H1 (cell line): ENCODE results near the gene LCN2. TPM values are rescaled to one million over a fixed set of nuclear protein-coding genes. Genes with fewer than 3 reads are reported as not detected.

Experiments used
- CTCF ChIA-PET: fragments of 300-600 bp; sonication (Branson Sonifier 250); formaldehyde crosslinking; loops from one replicate; lab custom pipeline; 2021; ENCODE audit not compliant: partially characterized antibody; lab: Charles Lee
- POLR2A ChIA-PET: fragments of 300-600 bp; sonication (Branson Sonifier 250); formaldehyde crosslinking; loops from one replicate; lab custom pipeline; 2021; ENCODE audit warnings: inconsistent platforms; ENCODE audit not compliant: partially characterized antibody; lab: Charles Lee
- DNase-seq, 2 experiments: peaks; one replicate each; pipeline versions ENCODE4 v3.0.0 to v3.0.0-alpha.2; 2010 to 2022; ENCODE audit warnings: low spot score in 2 of 2, low read depth in 1 of 2, mixed read lengths in 1 of 2
- FAIRE-seq: peaks from 2 replicates; lab custom pipeline; 2011; peaks lifted over from hg19 to GRCh38; lab: Jason Lieb, UNC
- H2AFZ ChIP-seq: 2 replicates; pipeline ENCODE4 v1.8.1; 2012; ENCODE audit warnings: low read length, inconsistent platforms
- H2AK5ac ChIP-seq: 2 replicates; pipeline ENCODE4 v1.6.1; 2013; ENCODE audit warnings: low read depth, low read length
- H2BK120ac ChIP-seq: replicated peaks from 2 replicates; pipeline ENCODE3; 2013; ENCODE audit warnings: low read depth, low read length, inconsistent platforms
- H2BK12ac ChIP-seq: 2 replicates; pipeline ENCODE4 v1.6.1; 2013; ENCODE audit warnings: low read depth, low read length
- H2BK15ac ChIP-seq: 2 replicates; pipeline ENCODE4 v1.6.1; 2013; ENCODE audit warnings: low read length
- H2BK20ac ChIP-seq: 2 replicates; pipeline ENCODE4 v1.6.1; 2013; ENCODE audit warnings: low read length
- H2BK5ac ChIP-seq: 2 replicates; pipeline ENCODE4 v1.6.1; 2013; ENCODE audit warnings: low read depth, low read length
- H3K14ac ChIP-seq: 2 replicates; pipeline ENCODE4 v1.6.1; 2013; ENCODE audit warnings: inconsistent platforms; ENCODE audit not compliant: insufficient read length
- H3K18ac ChIP-seq: 2 replicates; pipeline ENCODE4 v1.6.1; 2013; ENCODE audit warnings: low read length; ENCODE audit errors: extremely low read depth
- H3K23ac ChIP-seq: 2 replicates; pipeline ENCODE4 v1.6.1; 2013; ENCODE audit warnings: inconsistent platforms; ENCODE audit not compliant: insufficient read length
- H3K23me2 ChIP-seq: 2 replicates; pipeline ENCODE4 v1.6.1; 2013; ENCODE audit warnings: low read depth, low read length
- H3K27ac ChIP-seq: 2 replicates; pipeline ENCODE4 v1.6.1; 2011; ENCODE audit warnings: low read depth, low read length, inconsistent platforms
- H3K27me3 ChIP-seq, 4 experiments: replicated peaks in 1 of 4; 1 replicate in 1 of 4; 2 replicates in 3 of 4; pipeline versions ENCODE4 v1.6.1 to v1.8.1; 2011 to 2013; ENCODE audit warnings: low read length in 3 of 4, mild to moderate bottlenecking in 3 of 4, inconsistent platforms in 2 of 4, mixed read lengths in 2 of 4, moderate library complexity in 1 of 4; ENCODE audit not compliant: control insufficient read depth in 3 of 4, insufficient read depth in 3 of 4; ENCODE audit errors: extremely low read depth in 1 of 4
- H3K36me3 ChIP-seq, 4 experiments: 2 replicates each; pipeline versions ENCODE4 v1.6.1 to v1.8.1; 2011 to 2013; ENCODE audit warnings: mild to moderate bottlenecking in 4 of 4, low read length in 3 of 4, moderate library complexity in 2 of 4, control low read depth in 1 of 4, inconsistent platforms in 1 of 4; ENCODE audit not compliant: insufficient read depth in 4 of 4, control insufficient read depth in 2 of 4
- H3K4ac ChIP-seq: replicated peaks from 2 replicates; pipeline ENCODE3; 2013; ENCODE audit warnings: low read length, low read depth, mixed read lengths, inconsistent platforms; ENCODE audit not compliant: insufficient read length
- H3K4me1 ChIP-seq, 4 experiments: replicated peaks in 1 of 4; 1 replicate in 1 of 4; 2 replicates in 3 of 4; pipeline versions ENCODE4 v1.6.1 to v1.8.1; 2011 to 2013; ENCODE audit warnings: low read length in 3 of 4, inconsistent platforms in 2 of 4, mixed read lengths in 1 of 4; ENCODE audit not compliant: insufficient read depth in 4 of 4, control insufficient read depth in 3 of 4
- H3K4me2 ChIP-seq, 2 experiments: 2 replicates each; pipeline versions ENCODE4 v1.6.1 to v1.8.1; 2011 to 2013; ENCODE audit warnings: low read depth in 2 of 2, low read length in 2 of 2, control low read depth in 1 of 2, inconsistent platforms in 1 of 2, mild to moderate bottlenecking in 1 of 2; ENCODE audit not compliant: insufficient read depth in 1 of 2
- H3K4me3 ChIP-seq, 4 experiments: fragments of 200-600, 300-600 bp in 1 of 4; sonication (generic), shearing (Covaris generic), sonication (Bioruptor Twin) in 1 of 4; 2 replicates each; pipeline versions ENCODE4 v1.5.1 to v1.8.1; 2011 to 2016; ENCODE audit warnings: low read length in 4 of 4, low read depth in 3 of 4, control low read depth in 2 of 4, inconsistent platforms in 2 of 4, mild to moderate bottlenecking in 2 of 4, mixed read lengths in 1 of 4, moderate library complexity in 1 of 4; ENCODE audit not compliant: insufficient read depth in 2 of 4; ENCODE audit errors: extremely low read depth in 1 of 4
- H3K56ac ChIP-seq: replicated peaks from 2 replicates; pipeline ENCODE3; 2013; ENCODE audit warnings: low read depth, mild to moderate bottlenecking, mixed read lengths, low read length, inconsistent platforms; ENCODE audit not compliant: insufficient read length
- H3K79me1 ChIP-seq: 2 replicates; pipeline ENCODE4 v1.6.1; 2013; ENCODE audit warnings: low read depth, low read length, control low read depth
- H3K79me2 ChIP-seq, 2 experiments: 2 replicates each; pipeline versions ENCODE4 v1.6.1 to v1.8.1; 2012 to 2013; ENCODE audit warnings: low read length in 2 of 2, mild to moderate bottlenecking in 2 of 2, inconsistent platforms in 1 of 2; ENCODE audit not compliant: insufficient read depth in 2 of 2, control insufficient read depth in 1 of 2
- H3K9ac ChIP-seq, 4 experiments: replicated peaks in 1 of 4; 1 replicate in 1 of 4; 2 replicates in 3 of 4; pipeline versions ENCODE4 v1.6.1 to v1.8.1; 2011 to 2013; ENCODE audit warnings: low read depth in 3 of 4, low read length in 3 of 4, control low read depth in 2 of 4, mild to moderate bottlenecking in 2 of 4, moderate library complexity in 2 of 4, inconsistent platforms in 1 of 4; ENCODE audit errors: extremely low read depth in 1 of 4
- H3K9me3 ChIP-seq, 2 experiments: 2 replicates each; pipeline versions ENCODE4 v1.6.1 to v1.8.1; 2012 to 2013; ENCODE audit warnings: mild to moderate bottlenecking in 2 of 2, moderate library complexity in 2 of 2, control low read depth in 1 of 2, inconsistent platforms in 1 of 2, low read depth in 1 of 2, low read length in 1 of 2, mixed read lengths in 1 of 2; ENCODE audit not compliant: insufficient read depth in 2 of 2
- H4K20me1 ChIP-seq, 2 experiments: replicated peaks in 1 of 2; 2 replicates each; pipeline versions ENCODE3 to v1.8.1; 2011 to 2013; ENCODE audit warnings: inconsistent platforms in 2 of 2, low read length in 2 of 2, mild to moderate bottlenecking in 1 of 2; ENCODE audit not compliant: insufficient read depth in 2 of 2, control insufficient read depth in 1 of 2
- H4K5ac ChIP-seq: 2 replicates; pipeline ENCODE4 v1.6.1; 2013; ENCODE audit warnings: low read length, low read depth, mixed read lengths, inconsistent platforms; ENCODE audit not compliant: insufficient read length
- H4K8ac ChIP-seq: 2 replicates; pipeline ENCODE4 v1.8.0; 2013; ENCODE audit warnings: mild to moderate bottlenecking, moderate library complexity, low read length, inconsistent platforms; ENCODE audit not compliant: insufficient read depth; ENCODE audit errors: extremely low read depth
- H4K91ac ChIP-seq: replicated peaks from 2 replicates; pipeline ENCODE3; 2013; ENCODE audit warnings: low read length, mixed read lengths, inconsistent platforms; ENCODE audit not compliant: insufficient read length
- ATF2 ChIP-seq: IDR thresholded peaks from 2 replicates; pipeline ENCODE4 v1.6.1; 2012; ENCODE audit warnings: low read length, inconsistent platforms
- E2F6 ChIP-seq: IDR thresholded peaks from 2 replicates; pipeline ENCODE4 v1.6.1; 2012; ENCODE audit warnings: inconsistent platforms
- GTF2F1 ChIP-seq: IDR thresholded peaks from 2 replicates; pipeline ENCODE4 v1.6.1; 2012; ENCODE audit warnings: low read depth, low read length, improper control_type of control experiment, borderline replicate concordance
- JUND ChIP-seq: IDR thresholded peaks from 2 replicates; pipeline ENCODE4 v1.6.1; 2011; ENCODE audit warnings: mild to moderate bottlenecking, improper control_type of control experiment, low read length
- POU5F1 ChIP-seq: IDR thresholded peaks from 2 replicates; pipeline ENCODE4 v1.6.1; 2011; ENCODE audit warnings: low read depth, mild to moderate bottlenecking, low read length, moderate library complexity
- SRF ChIP-seq: IDR thresholded peaks from 2 replicates; pipeline ENCODE4 v1.6.1; 2011; ENCODE audit warnings: mild to moderate bottlenecking, low read depth, low read length, moderate library complexity
- SUZ12 ChIP-seq: fragments of 200-600 bp; sonication (generic); IDR thresholded peaks from 2 replicates; pipeline ENCODE4 v1.6.1; 2012; ENCODE audit warnings: mild to moderate bottlenecking, inconsistent platforms, low read length, moderate library complexity, mixed read lengths
- WGBS, 2 experiments: shearing (Covaris generic) in 1 of 2; methylation state at CpG; one replicate each; pipeline versions ENCODE4 v1.1.6 to v1.1.7; 2013 to 2015; ENCODE audit warnings: low lambda C conversion rate in 2 of 2, mixed read lengths in 2 of 2, inconsistent platforms in 1 of 2, low coverage in 1 of 2, missing lambda C conversion rate in 1 of 2; ENCODE audit not compliant: insufficient replicate concordance in 2 of 2, insufficient coverage in 1 of 2, insufficient read length in 1 of 2; ENCODE audit errors: extremely low coverage in 1 of 2, missing lambda C conversion rate in 1 of 2; 5-methylcytosine and 5-hydroxymethylcytosine counted together
- polyA plus RNA-seq, 7 experiments: library from polyadenylated mRNA; depleted of rRNA in 3 of 7; stranded (reverse) in 5 of 7; unstranded in 2 of 7; fragments of >200 nt in 5 of 7; fragments of 200-250 nt in 2 of 7; gene quantifications; 1 replicate in 5 of 7; 2 replicates in 1 of 7; 4 replicates in 1 of 7; pipeline versions ENCODE4 v1.2.1 to v1.2.3, GENCODE V29; 2011 to 2013; ENCODE audit warnings: missing spikeins in 2 of 7, mixed read lengths in 2 of 7
- total RNA-seq: library from RNA; stranded (reverse); fragmentation: NEBNext Ultra II Directional; extraction: Animal tissue kit (Norgen Biotek cat#: 25700); gene quantifications from 2 replicates; pipeline ENCODE4 v1.2.1, GENCODE V29; 2021

Gene LCN2
- total and polyA plus RNA-seq, 2 of the 8 experiments (the other 6 are each of a cell fraction or from before 2014, with no cell fraction given) = 1.1 to 1.6 TPM

GRCh38 chr9:128159522-128159783 is 10.2 kb downstream of the LCN2 start:
- 56% methylated on average over 10 of the region's 11 CpGs; no CpG with 5 or more reads in 1 of the 2 experiments for WGBS, 2 experiments
- peaks cover 5% of the 10 kb centered on the region; the same call in 1 of the 2 replicates for H3K23me2 ChIP-seq
- H4K5ac ChIP-seq = peak overlapping the region; percentile 67
- H4K20me1 ChIP-seq = peaks cover 0 to 2% of the 10 kb centered on the region in 2 experiments
- H2AK5ac ChIP-seq = peak overlapping the region; percentile 96; the same call in 1 of the 2 replicates
- no peak overlapping the region for H2BK20ac ChIP-seq
- H3K4me2 ChIP-seq = peak overlapping the region; percentile 70 to 78
- H3K56ac ChIP-seq = no peak overlapping the region
- H3K27ac ChIP-seq = peak overlapping the region; percentile 66
- H2AFZ ChIP-seq = 0 out of 2 replicates have a peak overlapping the region, but pooled peaks have one; percentile 49
- H3K4ac ChIP-seq = no peak overlapping the region
- no peaks in the 10 kb centered on the region for H3K9me3 ChIP-seq
- no peak overlapping the region for H2BK15ac ChIP-seq
- H4K91ac ChIP-seq = peak overlapping the region; percentile 98
- H3K18ac ChIP-seq = peak overlapping the region; percentile 91
- no peaks in the 10 kb centered on the region; a peak in 1 of 7 replicates for H3K27me3 ChIP-seq
- ChIA-PET POLR2A (interaction anchor here (0.7 to 5.1 kb wide), 16 partner anchors 9 to 164 kb away, joined by 3 to 21 read pairs (median 4); partner anchors contain the start of gene PTGES2), CTCF (interaction anchor here (1.1 to 3.4 kb wide), 5 partner anchors 9 to 38 kb away, joined by 3 to 15 read pairs (median 5); no protein-coding TSS in a partner anchor)
- 0 out of 2 replicates have a peak overlapping the region, but pooled peaks have one; percentile 63 for H2BK12ac ChIP-seq
- no peak overlapping the region for H3K14ac ChIP-seq
- H2BK5ac ChIP-seq = peak overlapping the region; percentile 93; the same call in 1 of the 2 replicates
- peak overlapping the region; percentile 82 for H2BK120ac ChIP-seq
- H3K4me1 ChIP-seq = peaks cover 0 to 11% (median 1%) of the 10 kb centered on the region in 4 experiments; a peak in 4 of 7 replicates
- no peak overlapping the region for H3K23ac ChIP-seq
- FAIRE-seq (no peak), DNase-seq (no peak)
- H3K36me3 ChIP-seq = peaks cover 0 to 16% (median 6%) of the 10 kb centered on the region in 4 experiments; a peak in 5 of 8 replicates
- peak overlapping the region; percentile 29 to 60 (median 46); a peak in 7 of 8 replicates for H3K4me3 ChIP-seq
- peak overlapping the region; percentile 90; the same call in 1 of the 2 replicates for H4K8ac ChIP-seq
- H3K79me1 ChIP-seq = 0 out of 2 replicates have a peak, but pooled peaks cover 8% of the 10 kb centered on the region
- H3K79me2 ChIP-seq = peaks cover 0 to 4% of the 10 kb centered on the region in 2 experiments; a peak in 1 of 4 replicates
- peak overlapping the region in 3 of 4 experiments; percentile 62 to 86 (median 66); a peak in 6 of 7 replicates for H3K9ac ChIP-seq
- peak; percentile 15; the same call in 1 of the 2 replicates for TF ChIP-seq E2F6
- no peak for TF ChIP-seq ATF2
- no peak for TF ChIP-seq SRF
- no peak for TF ChIP-seq SUZ12
- TF ChIP-seq JUND = no peak
- TF ChIP-seq POU5F1 = no peak
- no peak for TF ChIP-seq GTF2F1
